Endothelial cell of umbilical vein (primary cell): ENCODE results near the gene UBP1. TPM values are rescaled to one million over a fixed set of nuclear protein-coding genes. Genes with fewer than 3 reads are reported as not detected.

Experiments used
- BruUV-seq: library from RNA; stranded (reverse); fragments of 400-500 nt; replicated peaks from 2 replicates; lab custom pipeline; 2021; lab: Mats Ljungman, UMichigan
- CTCF ChIA-PET: fragments of 300-600, 350-600 bp; sonication (Branson Sonifier 250); formaldehyde crosslinking; loops from one replicate; lab custom pipeline; 2021; ENCODE audit warnings: antibody characterized with exemption, inconsistent platforms; lab: Charles Lee
- POLR2A ChIA-PET: fragments of 300-600, 350-600 bp; sonication (Branson Sonifier 250); formaldehyde crosslinking; loops from one replicate; lab custom pipeline; 2021; ENCODE audit warnings: antibody characterized with exemption, inconsistent platforms; lab: Charles Lee
- DNase-seq: peaks from one replicate; pipeline ENCODE4 v3.0.0-alpha.2; 2011; ENCODE audit warnings: low read depth, low spot score
- FAIRE-seq: peaks from 2 replicates; lab custom pipeline; 2011; peaks lifted over from hg19 to GRCh38; lab: Jason Lieb, UNC
- H2AFZ ChIP-seq: 2 replicates; pipeline ENCODE4 v1.6.0; 2012; ENCODE audit warnings: low read depth, low read length, control low read depth, inconsistent platforms
- H3K27ac ChIP-seq: 2 replicates; pipeline ENCODE4 v1.5.1; 2011; ENCODE audit warnings: low read depth, mild to moderate bottlenecking, control low read depth, low read length, moderate library complexity; ENCODE audit not compliant: insufficient read depth
- H3K27me3 ChIP-seq, 2 experiments: 2 replicates each; pipeline versions ENCODE4 v1.6.0 to v1.6.1; 2011; ENCODE audit warnings: low read length in 2 of 2, mixed read lengths in 1 of 2; ENCODE audit not compliant: control insufficient read depth in 2 of 2, insufficient read depth in 2 of 2
- H3K36me3 ChIP-seq, 2 experiments: 2 replicates in 1 of 2; 3 replicates in 1 of 2; pipeline ENCODE4 v1.5.1; 2011; ENCODE audit warnings: low read length in 2 of 2, mild to moderate bottlenecking in 1 of 2, moderate library complexity in 1 of 2; ENCODE audit not compliant: control insufficient read depth in 2 of 2, insufficient read depth in 2 of 2; ENCODE audit errors: extremely low read depth in 1 of 2
- H3K4me1 ChIP-seq: 3 replicates; pipeline ENCODE4 v1.5.1; 2011; ENCODE audit warnings: mild to moderate bottlenecking, low read length; ENCODE audit not compliant: control insufficient read depth, insufficient read depth; ENCODE audit errors: extremely low read depth
- H3K4me2 ChIP-seq: 2 replicates; pipeline ENCODE4 v1.6.1; 2011; ENCODE audit warnings: low read length, control low read depth, mixed read lengths; ENCODE audit not compliant: insufficient read depth
- H3K4me3 ChIP-seq, 3 experiments: fragments of 200-600 bp in 1 of 3; sonication (generic), shearing (Covaris generic) in 1 of 3; replicated peaks in 1 of 3; 2 replicates each; pipeline ENCODE4 v1.5.1; 2011 to 2016; ENCODE audit warnings: control low read depth in 3 of 3, low read length in 3 of 3, mild to moderate bottlenecking in 2 of 3, inconsistent platforms in 1 of 3, low read depth in 1 of 3, moderate library complexity in 1 of 3; ENCODE audit not compliant: insufficient read depth in 1 of 3
- H3K79me2 ChIP-seq: 2 replicates; pipeline ENCODE4 v1.6.0; 2012; ENCODE audit warnings: low read length, inconsistent platforms; ENCODE audit not compliant: control insufficient read depth, insufficient read depth
- H3K9ac ChIP-seq: replicated peaks from 2 replicates; pipeline ENCODE3; 2011; ENCODE audit warnings: low read length, control low read depth; ENCODE audit not compliant: insufficient read depth; ENCODE audit errors: extremely low read depth
- H3K9me1 ChIP-seq: replicated peaks from 3 replicates; pipeline ENCODE4 v1.6.0; 2011; ENCODE audit warnings: mild to moderate bottlenecking, low read length; ENCODE audit not compliant: control insufficient read depth, insufficient read depth; ENCODE audit errors: extremely low read depth
- H3K9me3 ChIP-seq: replicated peaks from 2 replicates; pipeline ENCODE4 v1.5.1; 2012; ENCODE audit warnings: low read length, inconsistent platforms; ENCODE audit not compliant: control insufficient read depth, insufficient read depth
- H4K20me1 ChIP-seq: replicated peaks from 2 replicates; pipeline ENCODE3; 2011; ENCODE audit warnings: mild to moderate bottlenecking, low read length; ENCODE audit not compliant: control insufficient read depth, insufficient read depth; ENCODE audit errors: extremely low read depth
- CTCF ChIP-seq, 2 donors: IDR thresholded peaks; 1 replicate in 1 of 2; 2 replicates in 1 of 2; pipeline ENCODE4 v1.5.1; 2011; ENCODE audit warnings: low read length in 2 of 2, mild to moderate bottlenecking in 2 of 2, moderate library complexity in 2 of 2, control low read depth in 1 of 2, inconsistent platforms in 1 of 2, low read depth in 1 of 2; ENCODE audit not compliant: insufficient read depth in 1 of 2; ENCODE audit errors: extremely low read depth in 1 of 2
- EZH2 ChIP-seq: IDR thresholded peaks from 2 replicates; pipeline ENCODE4 v1.6.1; 2012; ENCODE audit warnings: borderline replicate concordance, low read depth, mild to moderate bottlenecking, moderate library complexity, low read length, inconsistent platforms; ENCODE audit not compliant: severe bottlenecking
- FOS ChIP-seq: IDR thresholded peaks from 2 replicates; pipeline ENCODE4 v1.6.1; 2011; ENCODE audit warnings: mild to moderate bottlenecking, low read length, moderate library complexity, borderline replicate concordance; ENCODE audit not compliant: insufficient read depth
- GATA2 ChIP-seq: IDR thresholded peaks from 2 replicates; pipeline ENCODE4 v1.7.0; 2011; ENCODE audit warnings: low read depth, mild to moderate bottlenecking, moderate library complexity, mixed read lengths, low read length; ENCODE audit not compliant: insufficient read length, insufficient read depth
- MYC ChIP-seq: IDR thresholded peaks from one replicate; pipeline ENCODE4 v1.6.1; 2011; ENCODE audit warnings: mild to moderate bottlenecking, low read depth, low read length
- POLR2AphosphoS5 ChIP-seq: IDR thresholded peaks from 2 replicates; pipeline ENCODE4 v1.6.1; 2012; ENCODE audit warnings: low read depth, mild to moderate bottlenecking, control low read depth, low read length, moderate library complexity; ENCODE audit not compliant: insufficient read depth
- dilution Hi-C: fragments of 300-500 bp; cut with MboI; formaldehyde crosslinking; loops from one replicate; pipeline ENCODE4 v1.15.0; 2019; ENCODE audit warnings: low sequenced_read_pairs; ENCODE audit not compliant: extremely low pct_ligation_motif_present
- intact Hi-C: fragments of 100-400 bp; cut with micrococcal nuclease; formaldehyde crosslinking; loops from one replicate; pipeline ENCODE4 v1.10.0; 2022
- polyA plus RNA-seq, 4 experiments: library from polyadenylated mRNA; depleted of rRNA in 3 of 4; stranded (reverse) in 3 of 4; unstranded in 1 of 4; fragments of >200 nt; gene quantifications; 2 replicates each; pipeline versions ENCODE4 v1.2.1 to v1.2.3, GENCODE V29; 2011 to 2012; ENCODE audit warnings: missing spikeins in 1 of 4
- total RNA-seq: library from RNA; stranded (reverse); gene quantifications from 2 replicates; pipeline ENCODE4 v1.2.3, GENCODE V29; 2021

Gene UBP1
- total and polyA plus RNA-seq, 2 donors (not counting 3 experiments of a cell fraction or from before 2014, with no cell fraction given), result 60.2 to 90.5 TPM

- Histone ChIP-seq H3K9me1 (no peaks in the 10 kb centered on the region), H3K4me1 (no peaks in the 10 kb centered on the region), H3K4me3 (no peak overlapping the region), H3K79me2 (peaks cover 89% of the 10 kb centered on the region), H3K36me3 (peaks cover 0 to 7% of the 10 kb centered on the region in 2 experiments), H3K9ac (no peak overlapping the region), H4K20me1 (peaks cover 14% of the 10 kb centered on the region), H3K9me3 (no peaks in the 10 kb centered on the region), H3K4me2 (no peak overlapping the region), H3K27me3 (no peaks in the 10 kb centered on the region), H2AFZ (no peak overlapping the region), H3K27ac (no peak overlapping the region)
- no TSS peak for BruUV-seq
- dilution Hi-C loops, result no loop called here
- FAIRE-seq (no peak), DNase-seq (no peak)
- intact Hi-C loops, result no loop called here
- ChIA-PET CTCF (interaction anchor here (1.2 to 1.5 kb wide), 3 partner anchors 12 to 360 kb away, joined by 4 to 5 read pairs (median 5); no protein-coding TSS in a partner anchor), POLR2A (no interaction called here)
- TF ChIP-seq GATA2, result no peak
- TF ChIP-seq FOS, result no peak
- no peak for TF ChIP-seq EZH2
- no peak for TF ChIP-seq CTCF (IDR thresholded peaks at IDR 0.05; ENCODE audit: extremely low read depth in 1 of 2, insufficient read depth in 1 of 2, low read depth in 1 of 2, low read length in 2 of 2)
- TF ChIP-seq MYC, result no peak
- no peak for TF ChIP-seq POLR2AphosphoS5
These were observed 13.4 kb downstream of the UBP1 start for GRCh38 chr3:33426630-33427317.
